GM18519 (cell line): ENCODE results near the gene C1QL4.
"Not testable (repeated sequence)": the region's sequence is repeated elsewhere in the genome, so short reads cannot be mapped to it uniquely, and the experiment has no call there.

Experiments
- ATAC-seq: cut with Tn5 transposase; IDR thresholded peaks from one replicate; pipeline ENCODE4 v1.9.1; 2021; ENCODE audit warnings: mild to moderate bottlenecking, moderate library complexity; ENCODE audit not compliant: unreplicated experiment, low FRiP score

Gene C1QL4

GRCh38 chr12:49336645-49337584 is at the start of gene C1QL4:
Gene C1QL4, minus strand, starts transcription at chr12:49337188. Its CDS starts 711 bp downstream, at chr12:49336477.
- ATAC-seq: no peak

GRCh38 chr12:49380184-49380583 is 43.2 kb upstream of the C1QL4 start:
- ATAC-seq: not testable (repeated sequence)

- no peak for ATAC-seq
These were observed 40.4 kb upstream of the C1QL4 start for GRCh38 chr12:49377386-49377785.

- no peak for ATAC-seq
These were observed 38.4 kb upstream of the C1QL4 start for GRCh38 chr12:49375406-49375805.

GRCh38 chr12:49370539-49370938 is 33.6 kb upstream of the C1QL4 start:
- no peak for ATAC-seq

GRCh38 chr12:49369411-49370145 is 32.6 kb upstream of the C1QL4 start:
- ATAC-seq: no peak

GRCh38 chr12:49368240-49368600 is 31.2 kb upstream of the C1QL4 start:
- ATAC-seq: no peak

GRCh38 chr12:49367381-49368239 is 30.6 kb upstream of the C1QL4 start, which contains the start of gene SPATS2:
Gene SPATS2, plus strand, starts transcription at chr12:49367462. Its CDS starts 93,551 bp downstream, at chr12:49461013.
- ATAC-seq: no peak

- peak; percentile 46 for ATAC-seq
These were observed 29.8 kb upstream of the C1QL4 start for GRCh38 chr12:49366652-49367380.

GRCh38 chr12:49366096-49366651 is 29.2 kb upstream of the C1QL4 start:
- no peak for ATAC-seq

- no peak for ATAC-seq
These were observed 28.6 kb upstream of the C1QL4 start for GRCh38 chr12:49365542-49365941.

- no peak for ATAC-seq
These were observed 28.0 kb upstream of the C1QL4 start for GRCh38 chr12:49364989-49365388.

- ATAC-seq: no peak
These were observed 25.1 kb upstream of the C1QL4 start for GRCh38 chr12:49362077-49362476.

GRCh38 chr12:49359671-49360070 is 22.7 kb upstream of the C1QL4 start:
- ATAC-seq: no peak

- ATAC-seq: no peak
These were observed 21.6 kb upstream of the C1QL4 start for GRCh38 chr12:49358483-49359141.

- no peak for ATAC-seq
These were observed 20.2 kb upstream of the C1QL4 start for GRCh38 chr12:49357103-49357678.

GRCh38 chr12:49355913-49356312 is 18.9 kb upstream of the C1QL4 start:
- no peak for ATAC-seq

GRCh38 chr12:49352351-49352750 is 15.4 kb upstream of the C1QL4 start:
- ATAC-seq: no peak

GRCh38 chr12:49349266-49349665 is 12.3 kb upstream of the C1QL4 start:
- no peak for ATAC-seq
